DMS53 (cell line): ENCODE data around the gene SNAP29.
"Not testable (repeated sequence)": the region's sequence is repeated elsewhere in the genome, so short reads cannot be mapped to it uniquely, and the experiment has no call there.

Source experiments
- DNase-seq: peaks from one replicate; lab custom pipeline; 2025; lab: John Stamatoyannopoulos, UW

The SNAP29 gene

GRCh38 chr22:20901093-20902033 lies 42.6 kb downstream of the SNAP29 start:
- not testable (repeated sequence) for DNase-seq

- no peak for DNase-seq
Observed at GRCh38 chr22:20903093-20903492, 44.3 kb downstream of the SNAP29 start.

- no peak for DNase-seq
Observed at GRCh38 chr22:20904008-20904979, 45.5 kb downstream of the SNAP29 start.

GRCh38 chr22:20904980-20905355 lies 46.2 kb downstream of the SNAP29 start:
- DNase-seq = no peak

GRCh38 chr22:20905415-20906386 lies 46.9 kb downstream of the SNAP29 start:
- no peak for DNase-seq

- no peak for DNase-seq
Observed at GRCh38 chr22:20906387-20906767, 47.6 kb downstream of the SNAP29 start.

GRCh38 chr22:20908717-20909116 lies 49.9 kb downstream of the SNAP29 start:
- not testable (repeated sequence) for DNase-seq

GRCh38 chr22:20909543-20910303 lies 50.9 kb downstream of the SNAP29 start:
- DNase-seq = no peak

- DNase-seq = no peak
Observed at GRCh38 chr22:20912494-20912893, 53.7 kb downstream of the SNAP29 start.

- DNase-seq = peak; percentile 92
Observed at GRCh38 chr22:20916916-20917810, 58.4 kb downstream of the SNAP29 start, which contains the start of gene CRKL. Gene CRKL (plus strand): TSS chr22:20917407. CDS start chr22:20917935, 528 bp downstream.

GRCh38 chr22:20918663-20919218 lies 59.9 kb downstream of the SNAP29 start:
- DNase-seq = peak; percentile 2

- DNase-seq = no peak
Observed at GRCh38 chr22:20919718-20920117, 60.9 kb downstream of the SNAP29 start.

GRCh38 chr22:20920881-20921203 lies 62.0 kb downstream of the SNAP29 start:
- no peak for DNase-seq

GRCh38 chr22:20922141-20922751 lies 63.4 kb downstream of the SNAP29 start:
- no peak for DNase-seq

- DNase-seq = no peak
Observed at GRCh38 chr22:20926243-20926642, 67.4 kb downstream of the SNAP29 start.

GRCh38 chr22:20927940-20928572 lies 69.2 kb downstream of the SNAP29 start:
- no peak for DNase-seq

GRCh38 chr22:20928573-20928967 lies 69.8 kb downstream of the SNAP29 start:
- DNase-seq = no peak

- DNase-seq = no peak
Observed at GRCh38 chr22:20930004-20930403, 71.2 kb downstream of the SNAP29 start.
